HG02884 (cell line): ENCODE results near the gene RBM47.
A peak's percentile ranks its signal among the peaks of the same experiment; 100 is the strongest.

ENCODE experiments used
- ATAC-seq: cut with Tn5 transposase; IDR thresholded peaks from one replicate; pipeline ENCODE4 v1.9.1; 2021; ENCODE audit warnings: mild to moderate bottlenecking, moderate library complexity; ENCODE audit not compliant: unreplicated experiment

RBM47 gene

DNA sequence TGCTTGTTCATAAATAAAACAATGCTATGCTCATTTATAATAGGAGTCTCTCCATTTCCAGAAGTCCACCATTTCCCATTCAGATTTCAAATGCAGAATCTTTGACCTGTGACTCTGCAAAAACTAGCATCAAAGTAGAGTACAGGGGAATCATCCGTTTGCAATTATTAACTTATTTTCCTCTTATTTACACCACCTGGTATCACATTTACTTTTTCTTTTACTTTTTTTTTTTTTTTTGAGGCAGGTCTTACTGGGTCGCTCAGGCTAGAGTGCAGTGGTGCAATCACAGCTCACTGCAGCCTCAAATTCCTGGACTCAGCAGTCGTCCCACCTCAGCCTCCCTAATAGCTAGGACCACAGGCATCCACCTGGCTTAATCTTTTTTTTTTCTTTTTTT lies 37.6 kb downstream of the RBM47 start:
- no peak for ATAC-seq

DNA sequence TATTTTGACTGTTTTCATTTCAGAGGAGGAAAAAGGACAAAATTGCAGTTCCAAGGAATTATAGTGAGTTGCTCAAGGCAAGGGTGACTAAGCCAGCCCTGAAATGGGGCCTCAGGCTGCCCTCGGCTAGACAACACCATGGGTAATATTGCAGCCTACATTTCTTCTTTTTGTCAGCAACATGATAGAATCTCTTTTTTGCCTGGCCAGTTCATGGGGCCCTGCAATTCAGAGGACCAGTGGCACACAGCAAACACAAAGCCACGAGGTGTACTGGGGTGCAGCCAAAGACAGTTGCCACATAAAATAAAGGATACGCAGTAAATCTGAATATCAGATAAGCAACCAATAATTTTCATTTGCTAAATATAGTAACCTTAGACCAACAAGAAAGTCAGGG lies 41.8 kb downstream of the RBM47 start:
- no peak for ATAC-seq

- no peak for ATAC-seq
These were observed 42.3 kb downstream of the RBM47 start for GRCh38 chr4:40587351-40587750.

GRCh38 chr4:40586729-40587128 lies 42.9 kb downstream of the RBM47 start:
- ATAC-seq = no peak

GRCh38 chr4:40586034-40586433 lies 43.6 kb downstream of the RBM47 start:
- no peak for ATAC-seq

DNA sequence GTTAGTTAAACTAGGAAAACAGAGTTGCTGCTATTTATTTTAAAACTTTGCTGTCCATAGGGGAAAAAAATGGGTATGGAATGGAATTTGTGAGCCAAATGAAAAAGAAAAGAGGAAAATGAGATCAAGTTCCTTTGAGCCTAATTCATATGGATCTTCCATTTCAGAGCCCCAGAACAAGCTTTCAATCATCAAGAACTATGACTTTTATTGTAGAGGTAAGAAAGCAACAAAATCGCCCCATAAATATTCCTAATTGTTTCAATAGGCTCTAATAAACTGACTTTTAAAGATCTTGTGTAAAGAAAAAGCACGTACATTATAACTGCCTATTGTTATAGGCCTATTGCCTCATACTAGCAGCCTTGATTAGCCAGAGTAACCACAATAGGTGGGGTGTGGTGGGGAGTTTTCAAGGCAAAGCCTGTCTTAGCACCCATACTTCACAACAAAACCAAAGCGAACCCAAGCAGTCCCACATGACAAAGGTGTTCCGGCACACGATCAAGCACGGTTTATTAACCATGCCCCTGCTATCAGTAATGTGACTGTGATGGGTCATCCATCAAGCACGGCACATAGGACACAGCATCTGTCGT lies 44.4 kb downstream of the RBM47 start:
- ATAC-seq = no peak

DNA sequence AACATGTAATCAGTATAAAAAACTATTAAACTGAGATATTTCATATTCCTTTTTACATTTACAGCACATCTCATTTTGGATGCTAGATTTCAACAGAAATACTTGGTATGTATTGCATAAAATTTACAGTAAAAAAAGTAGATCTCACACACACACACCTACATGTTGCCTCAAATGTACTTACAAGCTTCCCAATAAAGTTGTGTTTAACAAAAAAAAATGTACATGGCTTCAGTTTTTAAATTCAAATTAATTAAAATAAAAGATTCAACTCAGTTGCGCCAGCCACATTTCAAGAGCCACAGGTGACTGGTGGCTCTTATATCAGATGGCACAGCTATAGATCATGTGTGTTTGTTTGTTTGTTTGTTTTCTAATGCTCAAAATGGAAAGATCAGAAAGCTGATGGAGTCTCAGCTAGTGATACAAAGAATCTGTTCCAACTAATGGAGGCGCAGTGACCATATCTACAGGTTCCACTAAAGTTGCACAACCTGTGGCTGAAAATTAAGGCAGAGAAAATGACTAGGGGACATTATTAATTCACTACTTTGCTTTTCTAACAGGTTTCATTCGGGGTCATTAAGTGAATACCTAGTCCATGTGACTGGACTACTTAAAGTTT lies 45.0 kb downstream of the RBM47 start:
- no peak for ATAC-seq

- no peak for ATAC-seq
These were observed 45.7 kb downstream of the RBM47 start for GRCh38 chr4:40583850-40584439.

DNA sequence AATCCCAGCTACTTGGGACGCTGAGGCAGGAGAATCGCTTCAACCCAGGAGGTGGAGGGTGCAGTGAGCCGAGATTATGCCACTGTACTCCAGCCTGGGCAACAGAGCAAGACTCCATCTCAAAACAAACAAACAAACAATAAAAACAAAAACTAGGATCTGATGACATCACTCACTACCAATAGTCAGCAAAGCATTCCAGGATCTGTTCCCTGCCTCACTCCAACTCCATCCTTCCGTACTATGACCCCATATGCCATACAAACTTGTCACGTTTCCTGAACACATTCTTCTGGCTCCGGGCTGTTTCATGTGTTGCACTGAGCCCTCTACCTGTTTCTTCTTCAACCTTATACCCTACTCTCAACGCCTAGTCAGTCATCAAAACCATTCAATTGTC lies 47.3 kb downstream of the RBM47 start:
- ATAC-seq = no peak

DNA sequence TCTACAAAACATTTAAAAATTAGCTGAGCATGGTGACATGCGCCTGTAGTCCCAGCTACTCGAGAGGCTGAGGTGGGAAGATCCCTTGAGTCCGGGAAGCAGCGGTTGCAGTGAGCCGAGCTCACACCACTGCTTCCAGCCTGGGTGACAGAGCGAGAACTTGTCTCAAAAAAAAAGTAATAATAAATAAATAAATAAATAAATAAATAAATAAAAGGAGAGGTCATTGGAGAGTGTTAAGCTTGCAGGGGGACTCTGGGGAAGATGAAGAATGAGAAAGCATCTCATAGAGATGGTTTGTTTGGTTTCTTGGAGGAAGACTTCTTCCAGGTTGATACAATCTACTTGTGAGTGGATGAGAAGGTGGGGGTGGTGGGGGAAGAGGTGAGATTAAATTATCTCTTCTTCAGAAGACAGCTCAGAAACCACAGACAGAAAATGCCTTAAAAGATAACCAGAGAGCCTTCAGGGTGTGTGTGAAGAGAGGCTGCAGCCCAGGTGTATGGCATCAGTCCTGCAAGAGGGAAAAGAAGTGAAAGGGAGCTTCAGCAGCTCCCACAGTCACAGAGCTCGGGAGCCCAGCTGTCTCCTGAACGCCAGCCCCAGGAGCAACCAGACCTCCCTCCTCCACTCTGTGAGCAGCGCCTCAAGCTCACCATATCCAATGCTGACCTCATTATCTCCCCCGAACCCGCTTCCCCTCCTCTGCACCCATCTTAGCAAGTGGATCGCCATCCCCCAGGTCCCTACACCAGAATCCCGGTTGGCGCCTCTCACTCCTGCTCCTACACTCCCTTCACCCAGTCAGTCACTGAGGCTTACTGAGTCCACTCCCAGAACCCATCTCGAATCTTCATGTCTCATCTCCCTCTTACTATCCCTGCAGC lies 48.2 kb downstream of the RBM47 start:
- no peak for ATAC-seq

DNA sequence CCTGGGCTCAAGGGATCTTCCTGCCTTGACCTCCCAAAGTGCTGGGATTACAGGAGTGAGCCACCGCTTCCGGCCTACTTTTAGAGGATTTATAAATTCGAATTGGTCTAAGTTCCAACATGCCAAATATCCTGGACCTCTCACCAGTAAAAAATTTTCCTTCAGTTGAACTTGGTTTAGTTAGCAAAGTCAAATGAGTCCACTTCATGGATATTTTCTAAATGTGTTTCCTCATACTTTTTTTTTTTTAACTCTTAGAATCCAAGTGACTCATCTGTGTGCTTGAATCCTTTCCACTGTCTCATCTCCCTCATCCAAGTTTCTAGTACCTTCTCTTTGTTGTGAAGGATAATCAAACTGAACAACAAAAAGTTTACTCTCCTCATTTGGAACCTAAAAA lies 49.7 kb downstream of the RBM47 start:
- ATAC-seq = no peak

GRCh38 chr4:40577588-40578253 lies 51.9 kb downstream of the RBM47 start:
- no peak for ATAC-seq

- ATAC-seq = peak; percentile 67
These were observed 52.8 kb downstream of the RBM47 start for GRCh38 chr4:40576651-40577480.

- ATAC-seq = no peak
These were observed 53.8 kb downstream of the RBM47 start for GRCh38 chr4:40575846-40576245.

DNA sequence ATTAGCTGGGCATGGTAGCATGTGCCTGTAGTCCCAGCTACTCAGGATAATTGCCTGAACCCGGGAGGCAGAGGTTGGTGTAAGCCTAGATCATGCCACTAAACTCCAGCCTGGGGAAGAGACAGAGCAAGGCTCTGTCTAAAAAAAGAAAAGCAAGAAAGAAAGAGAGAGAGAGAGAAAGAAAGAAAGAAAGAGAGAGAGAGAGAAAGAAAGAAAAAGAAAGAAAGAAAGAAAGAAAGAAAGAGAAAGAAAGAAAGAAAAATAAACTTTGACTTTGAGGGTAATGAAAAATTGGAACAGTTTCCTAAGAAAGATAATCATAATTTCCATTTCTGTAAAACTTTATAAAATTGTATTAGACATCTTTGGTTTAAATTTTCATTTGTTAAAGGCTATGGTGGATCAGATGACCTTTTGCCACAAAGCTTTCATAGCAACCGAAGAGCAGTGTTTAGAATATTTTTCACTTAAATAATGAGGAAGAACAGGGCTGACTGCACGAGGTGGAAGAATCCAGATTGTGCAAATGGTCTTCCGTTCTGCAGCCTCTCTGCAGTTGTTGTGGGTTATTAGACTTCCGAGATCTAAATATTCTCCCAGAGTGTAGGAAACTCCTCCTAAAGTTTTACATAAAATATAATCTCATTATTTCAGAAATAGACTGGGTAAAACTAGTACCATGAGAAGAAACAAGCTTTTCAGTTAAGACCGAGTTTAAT lies 55.9 kb downstream of the RBM47 start:
- ATAC-seq = no peak

GRCh38 chr4:40572692-40573310 lies 56.9 kb downstream of the RBM47 start:
- ATAC-seq = no peak

- ATAC-seq = no peak
These were observed 58.5 kb downstream of the RBM47 start for GRCh38 chr4:40571208-40571607.

- no peak for ATAC-seq
These were observed 59.2 kb downstream of the RBM47 start for GRCh38 chr4:40570348-40571077.
